Keratinocyte (primary cell): ENCODE data around the gene SH2D2A. TPM values are rescaled to one million over a fixed set of nuclear protein-coding genes. Genes with fewer than 3 reads are reported as not detected.

Experiments
- DNase-seq: peaks from one replicate; pipeline ENCODE4 v3.0.0-alpha.2; 2011; ENCODE audit warnings: low read depth, missing footprints, low spot score
- FAIRE-seq: peaks from 2 replicates; lab custom pipeline; 2011; peaks lifted over from hg19 to GRCh38; lab: Jason Lieb, UNC
- H2AFZ ChIP-seq: 2 replicates; pipeline ENCODE4 v1.6.0; 2012; ENCODE audit warnings: low read length, control low read depth, inconsistent platforms; ENCODE audit not compliant: control insufficient read depth
- H3K27ac ChIP-seq: 2 replicates; pipeline ENCODE4 v1.5.1; 2011; ENCODE audit warnings: low read length; ENCODE audit not compliant: control insufficient read depth, insufficient read depth
- H3K27me3 ChIP-seq: 3 replicates; pipeline ENCODE4 v1.6.0; 2011; ENCODE audit warnings: low read length; ENCODE audit not compliant: control insufficient read depth, insufficient read depth; ENCODE audit errors: extremely low read depth
- H3K36me3 ChIP-seq, 2 experiments: 2 replicates in 1 of 2; 3 replicates in 1 of 2; pipeline ENCODE4 v1.5.1; 2011; ENCODE audit warnings: low read length in 2 of 2, mild to moderate bottlenecking in 1 of 2; ENCODE audit not compliant: control insufficient read depth in 2 of 2, insufficient read depth in 2 of 2; ENCODE audit errors: extremely low read depth in 1 of 2
- H3K4me1 ChIP-seq: 3 replicates; pipeline ENCODE4 v1.5.1; 2011; ENCODE audit warnings: low read length; ENCODE audit not compliant: control insufficient read depth, insufficient read depth; ENCODE audit errors: extremely low read depth
- H3K4me2 ChIP-seq: 3 replicates; pipeline ENCODE4 v1.6.0; 2011; ENCODE audit warnings: low read depth, low read length; ENCODE audit not compliant: control insufficient read depth, insufficient read depth; ENCODE audit errors: extremely low read depth
- H3K4me3 ChIP-seq, 3 experiments: fragments of 200-600 bp in 1 of 3; sonication (generic) in 1 of 3; 2 replicates in 2 of 3; 3 replicates in 1 of 3; pipeline ENCODE4 v1.5.1; 2011 to 2016; ENCODE audit warnings: low read length in 3 of 3, mild to moderate bottlenecking in 3 of 3, control low read depth in 2 of 3, inconsistent platforms in 1 of 3, low read depth in 1 of 3, mixed read lengths in 1 of 3, mixed run types in 1 of 3, moderate library complexity in 1 of 3; ENCODE audit not compliant: control insufficient read depth in 2 of 3, insufficient read depth in 2 of 3; ENCODE audit errors: extremely low read depth in 1 of 3
- H3K79me2 ChIP-seq: 2 replicates; pipeline ENCODE4 v1.6.0; 2012; ENCODE audit warnings: low read length; ENCODE audit not compliant: control insufficient read depth, insufficient read depth
- H3K9ac ChIP-seq: 3 replicates; pipeline ENCODE4 v1.6.0; 2011; ENCODE audit warnings: low read length; ENCODE audit not compliant: control insufficient read depth, insufficient read depth; ENCODE audit errors: extremely low read depth
- H3K9me1 ChIP-seq: 3 replicates; pipeline ENCODE4 v1.6.0; 2011; ENCODE audit warnings: low read length; ENCODE audit not compliant: control insufficient read depth, insufficient read depth; ENCODE audit errors: extremely low read depth
- H3K9me3 ChIP-seq: 2 replicates; pipeline ENCODE4 v1.5.1; 2012; ENCODE audit warnings: low read depth, low read length; ENCODE audit not compliant: control insufficient read depth
- H4K20me1 ChIP-seq: 3 replicates; pipeline ENCODE4 v1.6.0; 2011; ENCODE audit warnings: low read length; ENCODE audit not compliant: control insufficient read depth, insufficient read depth; ENCODE audit errors: extremely low read depth
- CTCF ChIP-seq, 3 experiments: IDR thresholded peaks in 1 of 3; conservative IDR thresholded peaks in 1 of 3; optimal IDR thresholded peaks in 1 of 3; 2 replicates in 2 of 3; 3 replicates in 1 of 3; pipeline versions ENCODE3 to v1.5.1; 2011; ENCODE audit warnings: low read length in 3 of 3, mild to moderate bottlenecking in 3 of 3, moderate library complexity in 2 of 3, control low read depth in 1 of 3, inconsistent platforms in 1 of 3; ENCODE audit not compliant: insufficient read depth in 2 of 3; ENCODE audit errors: extremely low read depth in 1 of 3
- EZH2 ChIP-seq: IDR thresholded peaks from one replicate; pipeline ENCODE4 v1.6.1; 2012; ENCODE audit warnings: inconsistent platforms, mild to moderate bottlenecking, low read length, moderate library complexity
- dilution Hi-C: fragments of 300-500 bp; cut with MboI; formaldehyde crosslinking; loops from one replicate; pipeline ENCODE4 v1.7.0; 2020; ENCODE audit warnings: low sequenced_read_pairs; ENCODE audit not compliant: extremely low pct_ligation_motif_present
- polyA plus RNA-seq, 5 experiments: library from polyadenylated mRNA; depleted of rRNA in 3 of 5; stranded (reverse) in 3 of 5; stranded (forward) in 1 of 5; unstranded in 1 of 5; fragments of >200 nt; gene quantifications; 1 replicate in 1 of 5; 2 replicates in 3 of 5; 3 replicates in 1 of 5; pipeline versions ENCODE4 v1.2.1 to v1.2.3, GENCODE V29; 2011 to 2012; ENCODE audit warnings: missing spikeins in 2 of 5, low read depth in 1 of 5, low replicate concordance in 1 of 5

SH2D2A gene
- polyA plus RNA-seq, 1 donor (not counting 4 experiments of a cell fraction or from before 2014, with no cell fraction given), result 2.5 TPM

GRCh38 chr1:156804026-156804425, 12.6 kb downstream of the SH2D2A start:
- Histone ChIP-seq H3K4me3 (no peak overlapping the region), H3K27ac (no peak overlapping the region), H3K4me1 (peaks cover 12% of the 10 kb centered on the region), H3K4me2 (no peak overlapping the region), H2AFZ (no peak overlapping the region), H3K36me3 (peaks cover 7 to 12% of the 10 kb centered on the region in 2 experiments), H3K79me2 (no peaks in the 10 kb centered on the region), H3K9me3 (no peaks in the 10 kb centered on the region), H3K9me1 (no peaks in the 10 kb centered on the region), H4K20me1 (peaks cover 3% of the 10 kb centered on the region), H3K9ac (no peak overlapping the region), H3K27me3 (no peaks in the 10 kb centered on the region)
- TF ChIP-seq EZH2 (no peak), CTCF (optimal IDR thresholded peaks at IDR 0.05 in 1 of 3, IDR thresholded peaks at IDR 0.05 in 1 of 3, conservative IDR thresholded peaks at IDR 0.05 in 1 of 3; ENCODE audit: extremely low read depth in 1 of 3, insufficient read depth in 2 of 3, low read length in 3 of 3) (no peak)
- no peak for DNase-seq
- dilution Hi-C loops, result no loop called here
- FAIRE-seq, result no peak

- H4K20me1 ChIP-seq, result peaks cover 3% of the 10 kb centered on the region
- H3K4me2 ChIP-seq, result no peak overlapping the region
- H3K9me3 ChIP-seq, result no peaks in the 10 kb centered on the region
- DNase-seq (no peak), FAIRE-seq (no peak)
- H3K4me3 ChIP-seq, result no peak overlapping the region
- no peaks in the 10 kb centered on the region for H3K9me1 ChIP-seq
- no peak overlapping the region for H2AFZ ChIP-seq
- TF ChIP-seq EZH2, result no peak
- TF ChIP-seq CTCF (optimal IDR thresholded peaks at IDR 0.05 in 1 of 3, IDR thresholded peaks at IDR 0.05 in 1 of 3, conservative IDR thresholded peaks at IDR 0.05 in 1 of 3; ENCODE audit: extremely low read depth in 1 of 3, insufficient read depth in 2 of 3, low read length in 3 of 3), result no peak
- no peak overlapping the region for H3K9ac ChIP-seq
- H3K27ac ChIP-seq, result no peak overlapping the region
- peaks cover 7 to 12% of the 10 kb centered on the region in 2 experiments for H3K36me3 ChIP-seq
- H3K4me1 ChIP-seq, result peaks cover 12% of the 10 kb centered on the region
- dilution Hi-C loops, result no loop called here
- H3K27me3 ChIP-seq, result no peaks in the 10 kb centered on the region
- H3K79me2 ChIP-seq, result no peaks in the 10 kb centered on the region
These were observed 13.4 kb downstream of the SH2D2A start for GRCh38 chr1:156803086-156803851.
